ENCODE results near the gene SIGLEC11. TPM values are rescaled to one million over a fixed set of nuclear protein-coding genes. Genes with fewer than 3 reads are reported as not detected.

SIGLEC11 gene
- total RNA-seq, 1 experiment from 2014 or later = not detected

DNA sequence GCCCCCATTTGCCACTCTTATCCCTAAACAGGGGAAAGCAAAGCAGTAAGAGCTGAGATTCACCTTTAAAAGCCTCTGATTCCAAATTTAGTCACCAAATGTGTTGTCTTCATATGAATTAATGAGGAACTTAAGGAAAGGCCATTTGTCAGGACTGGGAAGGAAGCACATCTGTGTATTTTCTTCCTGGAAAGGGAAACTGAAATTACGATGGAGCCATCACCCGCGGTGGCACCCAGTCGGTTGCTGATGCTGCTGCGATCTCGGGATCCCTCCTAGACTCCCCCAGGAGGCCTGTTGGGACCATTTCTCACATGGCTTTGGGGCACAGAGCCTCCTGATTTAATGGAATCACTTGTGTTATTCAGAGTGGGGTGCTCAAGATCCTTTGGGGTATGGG is 56.8 kb downstream of the SIGLEC11 start:
- no peak overlapping the region for H3K4me3 ChIP-seq
- H3K9me3 ChIP-seq = no peaks in the 10 kb centered on the region
- H3K36me3 ChIP-seq = peaks cover 28% of the 10 kb centered on the region
- H3K27me3 ChIP-seq = no peaks in the 10 kb centered on the region
- no peak for DNase-seq

Other genes starting within 250 kb of the SIGLEC11 start
- not detected in 2 replicates for gene TSKS, start 197.9 kb downstream of the SIGLEC11 start, total RNA-seq (2014; rRNA removed; shearing (Covaris generic); ENCODE audit: low replicate concordance)
- 83.8 and 115 TPM in 2 replicates for gene AP2A1, start 194.2 kb downstream of the SIGLEC11 start, total RNA-seq (2014; rRNA removed; shearing (Covaris generic); ENCODE audit: low replicate concordance)
- gene FUZ, start 147.9 kb downstream of the SIGLEC11 start, total RNA-seq (2014; rRNA removed; shearing (Covaris generic); ENCODE audit: low replicate concordance) = 8.2 and 31.4 TPM in 2 replicates
- 27.6 and 45.1 TPM in 2 replicates for gene MED25, start 142.9 kb downstream of the SIGLEC11 start, total RNA-seq (2014; rRNA removed; shearing (Covaris generic); ENCODE audit: low replicate concordance)
- 45.1 and 96.1 TPM in 2 replicates for gene PTOV1, start 110.0 kb downstream of the SIGLEC11 start, total RNA-seq (2014; rRNA removed; shearing (Covaris generic); ENCODE audit: low replicate concordance)
- gene PNKP, start 93.6 kb downstream of the SIGLEC11 start, total RNA-seq (2014; rRNA removed; shearing (Covaris generic); ENCODE audit: low replicate concordance) = 29.4 and 46.4 TPM in 2 replicates
- 12.1 and 16.5 TPM in 2 replicates for gene AKT1S1, start 83.8 kb downstream of the SIGLEC11 start, total RNA-seq (2014; rRNA removed; shearing (Covaris generic); ENCODE audit: low replicate concordance)
- 5.2 and 11.5 TPM in 2 replicates for gene TBC1D17, start 83.5 kb downstream of the SIGLEC11 start, total RNA-seq (2014; rRNA removed; shearing (Covaris generic); ENCODE audit: low replicate concordance)
- gene IL4I1, start 64.3 kb downstream of the SIGLEC11 start, total RNA-seq (2014; rRNA removed; shearing (Covaris generic); ENCODE audit: low replicate concordance) = 3.6 TPM in 1 of 2 replicates, not detected in the other
- 4.2 and 19.0 TPM in 2 replicates for gene ATF5, start 32.0 kb downstream of the SIGLEC11 start, total RNA-seq (2014; rRNA removed; shearing (Covaris generic); ENCODE audit: low replicate concordance)
- gene NUP62, start 31.7 kb downstream of the SIGLEC11 start, total RNA-seq (2014; rRNA removed; shearing (Covaris generic); ENCODE audit: low replicate concordance) = 76.0 and 81.5 TPM in 2 replicates
- 14.3 and 41.0 TPM in 2 replicates for gene VRK3, start 64.2 kb upstream of the SIGLEC11 start, total RNA-seq (2014; rRNA removed; shearing (Covaris generic); ENCODE audit: low replicate concordance)
- gene ZNF473, start 64.8 kb upstream of the SIGLEC11 start, total RNA-seq (2014; rRNA removed; shearing (Covaris generic); ENCODE audit: low replicate concordance) = 11.4 and 12.0 TPM in 2 replicates
- not detected in 2 replicates for gene IZUMO2, start 202.1 kb upstream of the SIGLEC11 start, total RNA-seq (2014; rRNA removed; shearing (Covaris generic); ENCODE audit: low replicate concordance)
- 2.1 TPM in 1 of 2 replicates, not detected in the other for gene MYH14, start 242.4 kb upstream of the SIGLEC11 start, total RNA-seq (2014; rRNA removed; shearing (Covaris generic); ENCODE audit: low replicate concordance)